HG03439 (cell line): ENCODE measurements around the gene WNT9A.
"Not testable (repeated sequence)": the region's sequence is repeated elsewhere in the genome, so short reads cannot be mapped to it uniquely, and the experiment has no call there.

Experiments used
- ATAC-seq: cut with Tn5 transposase; IDR thresholded peaks from one replicate; pipeline ENCODE4 v1.9.1; 2021; ENCODE audit warnings: mild to moderate bottlenecking, moderate library complexity; ENCODE audit not compliant: unreplicated experiment

The WNT9A gene, protein sequence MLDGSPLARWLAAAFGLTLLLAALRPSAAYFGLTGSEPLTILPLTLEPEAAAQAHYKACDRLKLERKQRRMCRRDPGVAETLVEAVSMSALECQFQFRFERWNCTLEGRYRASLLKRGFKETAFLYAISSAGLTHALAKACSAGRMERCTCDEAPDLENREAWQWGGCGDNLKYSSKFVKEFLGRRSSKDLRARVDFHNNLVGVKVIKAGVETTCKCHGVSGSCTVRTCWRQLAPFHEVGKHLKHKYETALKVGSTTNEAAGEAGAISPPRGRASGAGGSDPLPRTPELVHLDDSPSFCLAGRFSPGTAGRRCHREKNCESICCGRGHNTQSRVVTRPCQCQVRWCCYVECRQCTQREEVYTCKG

DNA sequence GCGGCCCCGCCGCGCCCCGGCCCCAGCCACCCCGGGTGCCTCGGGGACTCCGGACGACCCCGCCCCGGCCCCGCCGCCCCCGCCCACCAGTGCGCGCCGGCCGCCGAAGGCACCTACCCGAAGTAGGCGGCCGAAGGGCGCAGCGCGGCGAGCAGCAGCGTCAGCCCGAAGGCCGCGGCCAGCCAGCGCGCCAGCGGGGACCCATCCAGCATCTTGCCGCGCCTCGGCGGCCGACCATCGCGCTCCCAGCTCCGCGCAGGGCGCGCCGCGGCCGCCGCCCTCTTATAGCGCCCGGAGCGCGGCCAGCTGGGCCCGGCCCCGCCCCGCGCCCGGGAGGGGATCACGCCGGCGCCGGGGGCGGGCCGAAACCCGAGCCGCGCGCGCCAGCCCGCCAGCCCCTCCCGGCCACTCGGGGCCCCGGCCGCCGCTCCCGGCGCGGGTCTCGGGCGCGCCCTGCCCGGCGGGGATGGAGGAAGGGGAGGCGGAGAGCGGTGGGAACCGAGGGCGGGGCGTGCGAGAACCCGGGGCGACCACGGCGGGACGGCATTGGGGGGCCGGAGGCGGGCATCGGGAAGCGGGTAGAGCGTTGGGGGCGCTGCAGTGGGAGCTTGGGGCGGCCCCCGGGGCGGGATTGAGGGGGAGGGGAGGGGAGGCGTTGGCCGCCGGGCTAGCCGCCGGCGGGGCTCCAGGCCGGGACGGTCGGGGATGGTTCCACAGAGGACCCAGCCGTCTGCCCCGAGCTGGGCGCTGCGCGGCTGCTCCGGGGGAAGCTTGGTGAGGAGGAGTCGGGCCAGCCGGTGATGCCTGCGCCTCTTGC, at the start of gene WNT9A:
Gene WNT9A (minus strand): TSS at position 257 of the 817 bp plus-strand sequence. CDS start 45 bp downstream, at position 212.
- ATAC-seq: no peak

GRCh38 chr1:227996187-227996950, 48.6 kb upstream of the WNT9A start:
- ATAC-seq: no peak

- ATAC-seq: no peak
Observed at GRCh38 chr1:227994632-227995300, 47.0 kb upstream of the WNT9A start.

- no peak for ATAC-seq
Observed at GRCh38 chr1:227987181-227987580, 39.4 kb upstream of the WNT9A start.

- not testable (repeated sequence) for ATAC-seq
Observed at GRCh38 chr1:227975583-227976283, 28.0 kb upstream of the WNT9A start.

DNA sequence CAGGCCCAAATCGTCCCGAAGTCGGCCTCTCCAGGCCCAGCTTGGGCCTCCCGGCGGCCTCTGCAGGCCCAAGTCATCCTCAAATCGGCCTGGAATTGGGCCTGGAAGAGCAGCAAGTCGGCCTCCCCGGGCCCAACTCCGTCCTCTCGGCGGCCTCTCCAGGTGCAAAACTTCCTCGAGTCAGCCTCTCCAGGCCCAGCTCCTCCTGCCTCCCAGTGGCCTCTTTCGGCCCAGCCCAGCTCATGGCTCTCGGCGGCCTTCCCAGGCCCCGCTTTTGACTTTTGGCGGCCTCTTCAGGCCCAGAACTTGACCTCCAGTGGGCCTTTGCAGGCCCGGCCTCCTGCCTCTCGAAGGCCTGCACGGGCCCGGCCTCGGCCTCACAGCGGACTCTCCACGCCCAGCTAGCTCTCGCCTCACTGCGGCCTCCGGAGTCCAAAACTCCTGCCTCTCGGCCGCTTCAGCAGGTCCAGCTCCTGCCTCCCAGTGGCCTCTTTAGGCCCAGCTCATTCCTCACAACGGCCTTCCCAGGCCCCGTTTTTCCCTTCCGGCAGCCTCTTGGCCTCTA, 26.1 kb upstream of the WNT9A start:
- not testable (repeated sequence) for ATAC-seq

DNA sequence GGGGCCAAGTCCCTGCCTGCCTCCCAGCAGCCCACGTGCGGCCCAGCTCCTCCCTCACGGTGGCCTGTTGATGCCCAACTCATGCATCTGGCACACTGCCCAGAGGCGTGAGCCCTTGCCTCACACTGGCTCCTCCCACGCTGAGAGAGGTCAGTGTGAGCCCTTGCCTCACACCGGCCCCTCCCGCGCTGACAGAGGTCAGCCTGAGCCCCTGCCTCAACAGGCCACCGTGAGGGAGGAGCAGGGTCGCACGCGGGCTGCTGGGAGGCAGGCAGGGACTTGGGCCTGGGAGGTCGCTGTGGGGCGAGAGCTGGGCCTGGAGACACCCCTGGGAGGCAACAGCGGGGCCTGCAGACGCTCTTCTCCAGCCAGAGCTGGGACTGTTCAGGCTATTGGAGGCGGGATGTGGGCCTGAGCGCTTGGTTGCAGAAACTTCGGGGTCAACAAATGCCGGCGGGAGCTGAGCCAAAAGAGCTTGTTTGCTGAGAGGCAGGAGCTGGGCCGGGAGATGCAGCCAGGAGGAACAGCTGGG, 25.2 kb upstream of the WNT9A start:
- not testable (repeated sequence) for ATAC-seq

DNA sequence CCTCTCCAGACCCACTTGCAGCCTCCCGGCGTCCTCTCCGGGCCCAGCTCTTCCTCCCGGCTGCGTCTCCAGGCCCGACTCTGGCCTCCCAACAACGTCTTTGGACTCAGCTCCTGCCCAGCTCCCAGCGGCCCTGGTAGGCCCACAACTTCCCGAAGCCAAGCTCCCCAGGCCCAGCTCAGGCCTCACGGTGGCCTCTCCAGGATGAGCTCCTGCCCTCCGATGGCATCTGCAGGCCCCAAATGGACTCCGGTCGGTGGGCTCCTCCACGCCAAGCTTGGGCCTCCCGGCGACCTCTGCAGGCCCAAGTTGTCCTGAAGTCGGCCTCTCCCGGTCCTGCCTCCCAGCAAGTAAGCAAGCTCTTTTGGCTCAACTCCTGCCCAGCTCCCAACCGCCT, 24.5 kb upstream of the WNT9A start:
- ATAC-seq: not testable (repeated sequence)

GRCh38 chr1:227971643-227972282, 24.0 kb upstream of the WNT9A start:
- not testable (repeated sequence) for ATAC-seq

- ATAC-seq: not testable (repeated sequence)
Observed at GRCh38 chr1:227971216-227971615, 23.5 kb upstream of the WNT9A start.

DNA sequence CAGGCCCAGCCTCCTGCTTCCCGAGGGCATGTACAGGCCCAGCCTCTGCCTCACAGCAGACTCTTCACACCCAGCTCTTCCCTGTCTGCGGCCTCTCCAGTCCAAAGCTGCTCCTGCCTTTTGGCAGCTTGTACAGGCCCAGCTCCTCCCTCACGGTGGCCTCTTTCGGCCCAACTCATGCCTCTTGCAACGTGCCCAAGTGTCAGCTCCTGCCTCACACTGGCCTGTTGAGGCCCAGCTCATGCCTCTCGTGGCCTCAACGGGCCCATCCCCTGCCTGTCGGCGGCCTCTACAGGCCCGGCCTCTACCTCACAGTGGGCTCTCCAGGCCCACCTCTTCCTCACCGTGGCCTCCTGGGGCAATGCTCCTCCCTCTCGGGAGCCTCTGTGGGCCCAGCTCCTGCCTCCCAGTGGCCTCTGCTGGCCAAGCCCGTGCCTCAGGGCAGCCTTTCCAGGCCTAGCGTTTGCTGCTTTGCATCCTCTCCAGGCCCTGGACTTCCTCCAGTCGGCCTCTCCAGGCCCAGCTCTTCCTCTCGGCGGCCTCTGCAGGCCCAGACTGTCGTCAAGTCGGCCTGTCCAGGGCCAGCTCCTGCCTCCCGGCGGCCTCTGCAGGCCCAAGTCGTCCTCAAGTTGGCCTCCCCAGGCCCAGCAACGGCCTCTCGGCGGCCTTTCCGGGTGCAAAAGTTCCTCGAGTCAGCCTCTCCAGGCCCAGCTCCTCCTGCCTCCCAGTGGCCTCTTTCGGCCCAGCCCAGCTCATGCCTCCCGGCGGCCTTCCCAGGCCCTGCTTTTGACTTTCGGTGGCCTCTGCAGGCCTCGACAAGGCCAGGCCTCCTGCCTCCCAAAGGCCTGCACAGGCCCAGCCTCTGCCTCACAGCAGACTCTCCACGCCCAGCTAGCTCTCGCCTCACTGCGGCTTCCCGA, 22.6 kb upstream of the WNT9A start:
- not testable (repeated sequence) for ATAC-seq

GRCh38 chr1:227967815-227968214, 20.1 kb upstream of the WNT9A start:
- ATAC-seq: not testable (repeated sequence)

- not testable (repeated sequence) for ATAC-seq
Observed at GRCh38 chr1:227966733-227967132, 19.0 kb upstream of the WNT9A start.

DNA sequence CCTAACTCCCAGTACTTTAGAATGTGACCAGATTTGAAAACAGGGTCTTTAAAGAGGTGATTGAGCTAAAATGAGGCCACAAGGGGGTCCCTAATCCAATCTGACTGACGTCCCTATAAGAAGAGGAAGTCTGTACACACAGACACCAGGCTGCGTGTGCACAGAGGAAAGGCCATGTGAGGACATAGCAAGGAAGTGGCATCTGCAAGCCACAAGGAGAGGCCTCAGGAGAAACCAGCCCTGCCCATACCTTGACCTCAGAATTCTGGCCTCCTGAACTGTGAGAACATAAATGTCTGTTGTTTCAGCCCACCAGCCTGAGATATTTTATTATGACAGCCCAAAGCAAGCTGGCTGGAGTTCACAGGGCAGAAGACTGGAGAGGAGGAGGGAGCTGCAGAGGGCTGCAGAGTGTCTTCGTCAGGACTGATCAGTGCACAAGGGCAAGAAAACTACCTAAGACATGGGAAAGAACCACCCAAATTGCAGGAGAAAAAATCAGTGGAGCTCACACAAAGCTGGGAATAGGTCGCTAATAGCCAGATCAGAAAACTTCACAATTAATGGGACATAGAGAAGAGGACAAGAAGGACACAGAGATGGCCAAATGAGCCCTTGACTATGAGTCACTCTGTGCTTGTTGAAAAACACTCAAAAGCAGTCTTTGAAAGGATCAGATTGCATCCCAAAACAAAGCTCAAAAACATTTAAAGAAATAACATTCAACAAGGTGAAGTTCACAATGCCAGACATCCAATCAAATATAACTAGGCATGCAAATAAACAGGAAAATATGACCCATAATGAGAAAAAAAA, 14.1 kb upstream of the WNT9A start:
- no peak for ATAC-seq

- no peak for ATAC-seq
Observed at GRCh38 chr1:227959325-227959860, 11.7 kb upstream of the WNT9A start.

GRCh38 chr1:227958617-227959324, 11.0 kb upstream of the WNT9A start:
- ATAC-seq: no peak
